Sciatic nerve (tissue), 2 donors: ENCODE results near the gene GPR153. TPM values are rescaled to one million over a fixed set of nuclear protein-coding genes. Genes with fewer than 3 reads are reported as not detected.

Experiments used
- ATAC-seq: fragments of 200-7000 bp; cut with Tn5 transposase; one replicate; pipeline ENCODE4 v1.9.1; 2020; ENCODE audit warnings: mild to moderate bottlenecking, moderate library complexity
- DNase-seq: peaks from one replicate; pipeline ENCODE4 v3.0.0-alpha.2; 2020; ENCODE audit warnings: low spot score
- intact Hi-C: fragments of 100-400 bp; cut with DNase I; formaldehyde crosslinking; loops from one replicate; pipeline ENCODE4 v1.14.2; 2022
- total RNA-seq: library from RNA; stranded (reverse); fragmentation: NEBNext Ultra II Directional; extraction: Animal tissue kit (Norgen Biotek cat#: 25700); gene quantifications from one replicate; pipeline ENCODE4 v1.2.1, GENCODE V29; 2021
- donor health status: DM: no; HTN: no; CAD: no.
- donor health status: DM: no; HTN: no; CAD: no.

Gene GPR153
- total RNA-seq, 1 donor from 2014 or later: 10.6 TPM

GRCh38 chr1:6218375-6219164 is 42.3 kb downstream of the GPR153 start:
- ATAC-seq (no peak), DNase-seq (no peak)
- intact Hi-C loops: no loop called here

DNA sequence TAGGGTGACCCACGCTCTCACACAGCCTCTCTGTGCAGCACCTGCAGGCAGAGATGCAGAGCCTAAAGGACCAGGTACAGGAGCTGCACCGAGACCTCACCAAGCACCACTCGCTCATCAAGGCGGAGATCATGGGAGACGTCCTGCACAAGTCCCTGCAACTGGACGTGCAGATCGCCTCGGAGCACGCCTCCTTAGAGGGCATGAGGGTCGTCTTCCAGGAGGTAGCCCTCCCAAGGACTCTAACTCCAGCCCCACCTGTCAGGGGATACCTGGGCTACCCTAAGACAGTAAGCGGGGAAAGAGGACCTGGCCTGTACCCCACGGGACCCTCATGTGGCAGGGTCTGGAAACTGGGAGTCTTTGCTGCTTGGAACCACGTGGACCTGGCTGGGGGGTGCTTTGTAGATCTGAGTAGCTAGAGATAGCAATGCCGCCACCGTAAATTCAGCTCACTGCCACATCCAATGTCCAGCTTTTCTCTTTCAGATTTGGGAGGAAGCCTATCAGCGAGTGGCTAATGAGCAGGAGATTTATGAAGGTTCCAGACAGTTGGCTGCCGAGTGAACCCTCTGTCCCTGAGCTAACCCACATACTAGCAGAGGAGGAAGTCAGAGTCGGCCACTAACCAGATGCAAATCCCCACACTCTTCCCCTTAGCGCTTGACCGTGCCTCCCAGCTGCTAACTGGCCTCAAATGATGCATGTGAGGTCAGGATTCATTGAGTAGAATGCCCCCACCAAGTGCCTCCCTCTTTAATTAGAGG is 48.5 kb downstream of the GPR153 start:
- ATAC-seq (no peak), DNase-seq (no peak)
- intact Hi-C loops: no loop called here

GRCh38 chr1:6211731-6212130 is 49.2 kb downstream of the GPR153 start:
- ATAC-seq (no peak), DNase-seq (no peak)
- intact Hi-C loops: no loop called here

DNA sequence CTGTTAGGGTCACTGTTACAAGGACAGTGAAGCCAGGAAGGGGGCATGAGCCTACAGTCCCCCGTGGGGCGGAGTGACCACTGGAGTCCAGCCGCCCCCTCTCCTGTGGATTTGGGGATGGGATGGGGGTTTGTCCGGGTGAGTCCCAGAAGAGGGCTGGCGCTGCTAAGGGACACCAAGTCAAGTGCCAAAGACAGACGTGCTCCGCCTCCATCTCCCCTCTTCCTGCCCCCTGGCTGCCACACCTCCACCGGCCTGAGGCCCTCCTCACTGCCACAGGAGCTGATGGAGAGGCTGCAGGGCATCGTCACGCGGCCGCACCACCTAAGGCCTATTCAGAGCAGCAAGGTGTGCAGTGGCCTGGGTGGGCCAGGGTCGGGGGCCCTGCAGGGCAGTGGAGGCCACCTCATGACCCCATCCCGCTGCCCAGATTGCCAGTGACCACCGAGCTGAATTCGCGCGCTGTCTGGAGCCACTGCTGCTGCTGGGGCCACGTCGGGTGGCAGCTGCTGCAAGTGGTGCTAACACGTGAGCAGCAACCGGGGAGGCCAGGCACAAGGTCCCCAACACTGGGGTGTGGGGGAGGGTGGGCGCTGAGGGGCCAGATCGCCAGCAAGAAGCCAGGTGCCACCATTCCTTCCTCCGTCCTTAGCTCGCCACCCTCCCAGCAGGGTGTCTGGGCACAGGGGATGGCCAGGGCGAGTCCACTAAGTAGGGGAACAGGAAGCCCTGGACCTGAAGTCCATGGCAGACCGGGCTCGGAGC is 50.1 kb downstream of the GPR153 start:
- no peak for DNase-seq
- intact Hi-C loops: no loop called here
- ATAC-seq: no peak

- DNase-seq: no peak
- intact Hi-C loops: no loop called here
- no peak for ATAC-seq
Observed at GRCh38 chr1:6209661-6210580, 51.0 kb downstream of the GPR153 start.

GRCh38 chr1:6208723-6209660 is 51.9 kb downstream of the GPR153 start:
- ATAC-seq (peak; percentile 54), DNase-seq (no peak)
- intact Hi-C loops: no loop called here

GRCh38 chr1:6207921-6208320 is 53.0 kb downstream of the GPR153 start:
- ATAC-seq: no peak
- no peak for DNase-seq
- intact Hi-C loops: no loop called here

- DNase-seq (no peak), ATAC-seq (no peak)
- intact Hi-C loops: no loop called here
Observed at GRCh38 chr1:6207075-6207885, 53.6 kb downstream of the GPR153 start.

- intact Hi-C loops: no loop called here
- no peak for ATAC-seq
- no peak for DNase-seq
Observed at GRCh38 chr1:6206520-6206855, 54.4 kb downstream of the GPR153 start.

GRCh38 chr1:6205849-6206519 is 54.9 kb downstream of the GPR153 start, which contains the start of gene RNF207:
RNF207 (plus strand) TSS chr1:6206119; CDS start chr1:6206536, 417 bp downstream.
- no peak for DNase-seq
- intact Hi-C loops: no loop called here
- ATAC-seq: peak; percentile 33

GRCh38 chr1:6202256-6202655 is 58.6 kb downstream of the GPR153 start:
- DNase-seq (no peak), ATAC-seq (no peak)
- intact Hi-C loops: no loop called here

GRCh38 chr1:6200188-6200809 is 60.6 kb downstream of the GPR153 start:
- intact Hi-C loops: no loop called here
- no peak for ATAC-seq
- no peak for DNase-seq

- ATAC-seq (peak; percentile 99), DNase-seq (peak; percentile 98)
- intact Hi-C loops: no loop called here
Observed at GRCh38 chr1:6199298-6200187, 61.4 kb downstream of the GPR153 start, which contains the start of gene RPL22. RPL22 (minus strand) TSS chr1:6199595; CDS start chr1:6199573, 22 bp downstream.

- ATAC-seq (no peak), DNase-seq (no peak)
- intact Hi-C loops: no loop called here
Observed at GRCh38 chr1:6198646-6199297, 62.1 kb downstream of the GPR153 start.
